Astrocyte (in vitro differentiated cells and primary cell): ENCODE results near the gene EXD3.

ENCODE experiments used
- EZH2 ChIP-seq: IDR thresholded peaks from 2 replicates; pipeline ENCODE4 v1.6.1; 2012; ENCODE audit warnings: mild to moderate bottlenecking, low read length, inconsistent platforms; ENCODE audit not compliant: insufficient read depth
- TF ChIP-seq, protein P1 (sequence below): IDR thresholded peaks from 2 replicates; pipeline ENCODE4 v1.5.1; 2011; ENCODE audit warnings: low read depth, mild to moderate bottlenecking, inconsistent platforms, low read length, moderate library complexity; ENCODE audit not compliant: insufficient read depth

DNA sequence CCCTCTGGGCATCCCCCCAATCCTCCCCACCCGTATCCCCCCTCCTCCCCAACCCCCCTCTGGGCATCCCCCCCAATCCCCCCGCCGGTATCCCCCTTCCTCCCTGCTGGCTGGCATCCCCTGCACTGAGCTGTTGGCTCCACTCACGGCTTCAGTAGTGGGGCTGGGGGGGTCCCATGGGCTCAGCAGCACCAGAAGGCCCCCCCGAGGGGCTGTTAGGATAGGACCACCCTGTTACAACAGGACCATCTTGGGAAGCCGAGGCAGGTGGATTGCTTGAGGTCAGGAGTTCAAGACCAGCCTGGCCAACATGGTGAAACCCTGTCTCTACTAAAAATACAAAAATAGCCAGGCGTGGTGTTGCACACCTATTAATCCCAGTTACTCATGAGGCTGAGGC is 42.4 kb downstream of the EXD3 start:
- TF ChIP-seq EZH2: no peak
- TF ChIP-seq, protein P1, sequence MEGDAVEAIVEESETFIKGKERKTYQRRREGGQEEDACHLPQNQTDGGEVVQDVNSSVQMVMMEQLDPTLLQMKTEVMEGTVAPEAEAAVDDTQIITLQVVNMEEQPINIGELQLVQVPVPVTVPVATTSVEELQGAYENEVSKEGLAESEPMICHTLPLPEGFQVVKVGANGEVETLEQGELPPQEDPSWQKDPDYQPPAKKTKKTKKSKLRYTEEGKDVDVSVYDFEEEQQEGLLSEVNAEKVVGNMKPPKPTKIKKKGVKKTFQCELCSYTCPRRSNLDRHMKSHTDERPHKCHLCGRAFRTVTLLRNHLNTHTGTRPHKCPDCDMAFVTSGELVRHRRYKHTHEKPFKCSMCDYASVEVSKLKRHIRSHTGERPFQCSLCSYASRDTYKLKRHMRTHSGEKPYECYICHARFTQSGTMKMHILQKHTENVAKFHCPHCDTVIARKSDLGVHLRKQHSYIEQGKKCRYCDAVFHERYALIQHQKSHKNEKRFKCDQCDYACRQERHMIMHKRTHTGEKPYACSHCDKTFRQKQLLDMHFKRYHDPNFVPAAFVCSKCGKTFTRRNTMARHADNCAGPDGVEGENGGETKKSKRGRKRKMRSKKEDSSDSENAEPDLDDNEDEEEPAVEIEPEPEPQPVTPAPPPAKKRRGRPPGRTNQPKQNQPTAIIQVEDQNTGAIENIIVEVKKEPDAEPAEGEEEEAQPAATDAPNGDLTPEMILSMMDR: no peak
